HEK293 (cell line): Measurements from ENCODE around the gene EXD3.

Source experiments
- EGR2 ChIP-seq: fragments of 450-650 bp; formaldehyde crosslinking; IDR thresholded peaks from 2 replicates; pipeline ENCODE4 v1.5.1; 2016; ENCODE audit warnings: low read depth, missing biosample characterization, missing genetic modification characterization
- KLF16 ChIP-seq: fragments of 450-650 bp; formaldehyde crosslinking; IDR thresholded peaks from 2 replicates; pipeline ENCODE4 v1.5.1; 2017; ENCODE audit warnings: missing biosample characterization, missing genetic modification characterization
- PBX3 ChIP-seq: sonication (generic); formaldehyde crosslinking; IDR thresholded peaks from 2 replicates; pipeline ENCODE4 v1.8.1; 2022; ENCODE audit warnings: mild to moderate bottlenecking, moderate library complexity, missing genetic modification reagents
- RBAK ChIP-seq: fragments of 450-650 bp; formaldehyde crosslinking; IDR thresholded peaks from 2 replicates; pipeline ENCODE4 v1.5.1; 2016; ENCODE audit warnings: missing biosample characterization, missing genetic modification characterization
- YY1 ChIP-seq: fragments of 450-650 bp; formaldehyde crosslinking; IDR thresholded peaks from 2 replicates; pipeline ENCODE4 v1.5.1; 2018; ENCODE audit warnings: missing biosample characterization, missing genetic modification characterization
- ZBTB21 ChIP-seq: fragments of 450-650 bp; formaldehyde crosslinking; IDR thresholded peaks from 2 replicates; pipeline ENCODE4 v1.5.1; 2017; ENCODE audit warnings: missing biosample characterization, missing genetic modification characterization
- ZNF274 ChIP-seq, 2 experiments: fragments of 200-500 bp in 1 of 2; fragments of 450-650 bp in 1 of 2; sonication (Bioruptor generic) in 1 of 2; formaldehyde crosslinking in 1 of 2; IDR thresholded peaks; 2 replicates each; pipeline versions ENCODE4 v1.5.1 to v1.6.1; 2014 to 2016; ENCODE audit warnings: borderline replicate concordance in 1 of 2, inconsistent platforms in 1 of 2, low read length in 1 of 2, missing biosample characterization in 1 of 2, missing genetic modification characterization in 1 of 2
- ZNF341 ChIP-seq: fragments of 450-650 bp; formaldehyde crosslinking; IDR thresholded peaks from 2 replicates; pipeline ENCODE4; 2016; ENCODE audit warnings: low read depth, missing biosample characterization, missing genetic modification characterization
- ZNF623 ChIP-seq: fragments of 450-650 bp; formaldehyde crosslinking; IDR thresholded peaks from 2 replicates; pipeline ENCODE4 v1.5.1; 2016; ENCODE audit warnings: missing biosample characterization, missing genetic modification characterization
- ZNF707 ChIP-seq: fragments of 450-650 bp; formaldehyde crosslinking; IDR thresholded peaks from 2 replicates; pipeline ENCODE4 v1.5.1; 2016; ENCODE audit warnings: missing biosample characterization, missing genetic modification characterization
- TF ChIP-seq, protein P1 (sequence below): fragments of 450-650 bp; formaldehyde crosslinking; IDR thresholded peaks from 2 replicates; pipeline ENCODE4 v1.5.1; 2017; ENCODE audit warnings: missing biosample characterization, missing genetic modification characterization
- TF ChIP-seq, protein P2 (sequence below): fragments of 450-650 bp; formaldehyde crosslinking; IDR thresholded peaks from 2 replicates; pipeline ENCODE4 v1.5.1; 2016; ENCODE audit warnings: missing biosample characterization, missing genetic modification characterization

DNA sequence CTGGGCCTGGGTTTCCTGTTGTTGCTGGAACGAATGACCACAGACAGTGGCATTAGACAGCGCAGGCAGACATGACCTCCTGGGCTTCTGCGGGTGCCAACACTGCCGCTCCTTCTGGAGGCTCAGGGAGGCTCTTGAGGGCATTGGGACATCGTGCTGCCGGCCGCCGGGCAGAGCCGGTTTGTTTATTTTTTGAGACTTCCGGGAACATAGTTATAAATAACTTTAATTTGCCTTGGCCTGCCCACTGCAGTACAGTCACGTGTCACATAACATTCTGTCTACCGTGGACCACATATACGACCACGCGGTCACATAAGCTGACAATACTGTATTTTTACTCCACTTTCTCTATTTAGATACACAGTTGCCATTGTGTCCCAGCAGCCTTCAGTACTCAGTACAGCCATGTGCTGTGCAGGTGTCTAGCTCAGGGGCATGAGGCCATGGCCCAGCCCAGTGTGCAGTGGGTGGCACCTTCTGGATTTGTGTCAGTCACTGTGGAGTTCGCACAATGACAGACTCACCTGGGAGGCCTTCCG is 153.7 kb downstream of the EXD3 start:
- TF ChIP-seq YY1 (tag by site-specific recombination) (no peak), RBAK (no peak), ZNF274 (IDR thresholded peaks at IDR 0.05; ENCODE audit: low read length) (no peak), ZNF274 (tag by site-specific recombination; IDR thresholded peaks at IDR 0.05; ENCODE audit: borderline replicate concordance) (no peak), EGR2 (tag by site-specific recombination) (no peak), KLF16 (tag by site-specific recombination) (no peak), ZBTB21 (tag by site-specific recombination) (no peak), ZNF623 (tag by site-specific recombination) (no peak), ZNF707 (tag by site-specific recombination) (no peak), ZNF341 (tag by site-specific recombination) (no peak), PBX3 (CRISPR knock-in tag) (no peak)
- TF ChIP-seq, protein P1, sequence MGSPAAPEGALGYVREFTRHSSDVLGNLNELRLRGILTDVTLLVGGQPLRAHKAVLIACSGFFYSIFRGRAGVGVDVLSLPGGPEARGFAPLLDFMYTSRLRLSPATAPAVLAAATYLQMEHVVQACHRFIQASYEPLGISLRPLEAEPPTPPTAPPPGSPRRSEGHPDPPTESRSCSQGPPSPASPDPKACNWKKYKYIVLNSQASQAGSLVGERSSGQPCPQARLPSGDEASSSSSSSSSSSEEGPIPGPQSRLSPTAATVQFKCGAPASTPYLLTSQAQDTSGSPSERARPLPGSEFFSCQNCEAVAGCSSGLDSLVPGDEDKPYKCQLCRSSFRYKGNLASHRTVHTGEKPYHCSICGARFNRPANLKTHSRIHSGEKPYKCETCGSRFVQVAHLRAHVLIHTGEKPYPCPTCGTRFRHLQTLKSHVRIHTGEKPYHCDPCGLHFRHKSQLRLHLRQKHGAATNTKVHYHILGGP: no peak
- TF ChIP-seq, protein P2, sequence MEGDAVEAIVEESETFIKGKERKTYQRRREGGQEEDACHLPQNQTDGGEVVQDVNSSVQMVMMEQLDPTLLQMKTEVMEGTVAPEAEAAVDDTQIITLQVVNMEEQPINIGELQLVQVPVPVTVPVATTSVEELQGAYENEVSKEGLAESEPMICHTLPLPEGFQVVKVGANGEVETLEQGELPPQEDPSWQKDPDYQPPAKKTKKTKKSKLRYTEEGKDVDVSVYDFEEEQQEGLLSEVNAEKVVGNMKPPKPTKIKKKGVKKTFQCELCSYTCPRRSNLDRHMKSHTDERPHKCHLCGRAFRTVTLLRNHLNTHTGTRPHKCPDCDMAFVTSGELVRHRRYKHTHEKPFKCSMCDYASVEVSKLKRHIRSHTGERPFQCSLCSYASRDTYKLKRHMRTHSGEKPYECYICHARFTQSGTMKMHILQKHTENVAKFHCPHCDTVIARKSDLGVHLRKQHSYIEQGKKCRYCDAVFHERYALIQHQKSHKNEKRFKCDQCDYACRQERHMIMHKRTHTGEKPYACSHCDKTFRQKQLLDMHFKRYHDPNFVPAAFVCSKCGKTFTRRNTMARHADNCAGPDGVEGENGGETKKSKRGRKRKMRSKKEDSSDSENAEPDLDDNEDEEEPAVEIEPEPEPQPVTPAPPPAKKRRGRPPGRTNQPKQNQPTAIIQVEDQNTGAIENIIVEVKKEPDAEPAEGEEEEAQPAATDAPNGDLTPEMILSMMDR: no peak
